ENCODE data around the gene OTUB2.

The OTUB2 gene

GRCh38 chr14:93996130-93996695 is 29.9 kb upstream of the OTUB2 start:
- DNase-seq (ENCODE audit: extremely low read depth in 1 of 2, low read depth in 1 of 2) = no peak

DNA sequence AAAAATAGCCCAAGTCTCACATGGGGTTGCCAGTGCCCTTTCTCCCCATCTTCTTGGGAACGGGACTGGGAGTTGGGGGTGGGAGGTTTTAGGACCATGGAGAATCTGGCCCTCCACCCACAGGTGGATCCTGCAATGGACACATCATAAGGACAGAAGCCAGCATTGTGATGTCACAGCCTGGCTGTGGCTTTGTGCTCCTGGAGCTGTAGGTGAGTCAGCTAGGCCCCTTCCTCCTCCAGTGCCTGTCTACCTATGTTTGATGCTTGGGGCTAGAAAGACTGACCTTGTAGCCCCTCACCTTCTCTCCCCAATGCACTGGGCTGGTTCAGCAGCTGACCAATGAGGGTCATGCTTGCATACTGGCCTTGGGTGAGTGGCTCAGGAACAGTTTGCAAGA is 29.1 kb upstream of the OTUB2 start, which contains the start of gene CCDC197:
CCDC197 (plus strand) TSS at position 220 of the 400 bp plus-strand sequence. CDS start 831 bp downstream, outside the sequence.
- DNase-seq (ENCODE audit: extremely low read depth in 1 of 2, low read depth in 1 of 2) = no peak

GRCh38 chr14:93997916-93998870 is 27.9 kb upstream of the OTUB2 start:
- DNase-seq (ENCODE audit: extremely low read depth in 1 of 2, low read depth in 1 of 2) = no peak

- no peak for DNase-seq (ENCODE audit: extremely low read depth in 1 of 2, low read depth in 1 of 2)
Measured at GRCh38 chr14:93998871-93999403, 27.2 kb upstream of the OTUB2 start.

DNA sequence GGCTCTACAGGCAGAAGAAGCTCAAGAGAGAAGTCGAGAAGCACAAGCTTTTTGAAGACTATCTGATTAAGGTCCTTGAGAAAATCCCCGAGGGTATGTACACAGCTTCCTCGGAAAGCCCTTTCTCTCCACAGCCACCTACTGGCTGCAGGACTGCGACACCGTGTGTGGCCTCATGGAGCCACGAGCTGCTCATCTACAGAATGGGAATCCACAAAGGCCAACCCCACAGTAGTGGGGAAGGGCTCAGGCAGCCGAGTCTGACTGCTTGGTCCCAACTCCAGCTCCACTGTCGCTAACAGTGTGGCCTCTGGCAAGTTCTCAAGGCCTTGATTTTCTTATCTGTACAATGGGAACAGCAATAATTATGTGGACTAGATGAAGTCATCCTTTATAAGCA is 26.6 kb upstream of the OTUB2 start:
- DNase-seq (ENCODE audit: extremely low read depth in 1 of 2, low read depth in 1 of 2) = no peak

- DNase-seq (ENCODE audit: extremely low read depth in 1 of 2, low read depth in 1 of 2) = no peak
Measured at GRCh38 chr14:94000267-94000666, 25.9 kb upstream of the OTUB2 start.

GRCh38 chr14:94001016-94001415 is 25.1 kb upstream of the OTUB2 start:
- DNase-seq (ENCODE audit: extremely low read depth in 1 of 2, low read depth in 1 of 2) = no peak

DNA sequence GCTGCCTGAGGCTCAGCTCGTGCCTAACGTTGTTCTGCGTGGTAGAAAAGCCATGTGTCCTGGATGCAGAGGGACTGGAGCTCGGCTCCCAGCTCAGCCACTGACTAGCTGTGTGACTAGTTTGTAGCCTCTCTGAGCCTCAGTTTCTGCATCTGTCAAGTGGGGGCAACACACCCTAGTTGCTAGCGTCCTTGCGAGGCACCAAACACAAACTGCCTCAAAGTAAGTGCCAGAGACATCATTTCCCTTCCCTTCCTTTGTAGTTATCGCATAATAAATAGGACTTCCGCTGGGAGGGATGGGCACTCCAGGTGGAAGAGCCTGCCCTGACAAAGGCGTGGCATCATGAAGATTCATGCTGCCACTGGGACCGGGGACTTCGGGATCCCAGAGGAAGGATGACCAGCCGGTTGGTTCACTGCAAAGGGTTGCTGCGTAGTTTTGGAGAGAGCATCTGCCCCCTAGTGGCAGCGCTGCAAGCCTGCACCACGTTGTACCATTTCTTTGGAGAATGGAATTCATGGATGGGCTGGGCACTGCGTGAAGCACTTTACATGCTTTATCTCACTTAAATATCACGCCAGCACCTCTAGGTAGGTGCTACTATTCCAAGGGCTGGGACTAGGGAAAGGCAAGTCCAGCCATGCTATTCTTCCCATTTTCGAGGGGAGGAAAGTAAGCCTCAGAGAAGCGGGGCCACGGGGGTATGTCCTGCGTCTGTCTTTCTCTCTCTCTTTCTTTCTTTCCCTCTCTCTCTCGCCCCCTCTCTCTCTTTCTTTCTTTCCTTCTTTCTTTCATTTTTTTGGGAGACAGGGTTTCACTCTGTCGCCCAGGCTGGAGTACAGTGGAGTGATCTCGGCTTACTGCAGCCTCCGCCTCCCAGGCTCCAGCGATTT is 24.4 kb upstream of the OTUB2 start:
- DNase-seq (ENCODE audit: extremely low read depth in 1 of 2, low read depth in 1 of 2) = peak in 1 of 2 donors; percentile 39

- no peak for DNase-seq (ENCODE audit: extremely low read depth in 1 of 2, low read depth in 1 of 2)
Measured at GRCh38 chr14:94003397-94003796, 22.7 kb upstream of the OTUB2 start.

DNA sequence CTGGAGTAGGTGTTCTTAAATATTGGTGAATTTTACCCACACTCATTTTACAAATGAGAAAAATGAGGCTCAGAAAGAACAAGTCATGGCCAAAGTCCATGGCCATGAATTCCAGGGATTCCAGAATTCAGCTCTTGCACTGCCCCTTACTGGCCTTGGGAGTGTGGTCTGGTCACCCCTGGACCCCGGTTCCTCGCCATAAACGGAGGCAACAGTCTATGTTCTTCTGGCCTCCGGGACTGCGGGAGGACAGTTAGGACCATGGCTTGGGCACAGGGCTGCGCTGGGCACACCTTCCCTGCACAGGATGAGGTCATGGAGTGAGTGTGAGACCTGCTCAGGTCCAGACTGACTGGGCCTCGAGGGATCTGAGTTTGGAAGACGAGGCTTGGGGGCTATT is 22.1 kb upstream of the OTUB2 start:
- DNase-seq (ENCODE audit: extremely low read depth in 1 of 2, low read depth in 1 of 2) = no peak

GRCh38 chr14:94005324-94006073 is 20.6 kb upstream of the OTUB2 start:
- no peak for DNase-seq (ENCODE audit: extremely low read depth in 1 of 2, low read depth in 1 of 2)

DNA sequence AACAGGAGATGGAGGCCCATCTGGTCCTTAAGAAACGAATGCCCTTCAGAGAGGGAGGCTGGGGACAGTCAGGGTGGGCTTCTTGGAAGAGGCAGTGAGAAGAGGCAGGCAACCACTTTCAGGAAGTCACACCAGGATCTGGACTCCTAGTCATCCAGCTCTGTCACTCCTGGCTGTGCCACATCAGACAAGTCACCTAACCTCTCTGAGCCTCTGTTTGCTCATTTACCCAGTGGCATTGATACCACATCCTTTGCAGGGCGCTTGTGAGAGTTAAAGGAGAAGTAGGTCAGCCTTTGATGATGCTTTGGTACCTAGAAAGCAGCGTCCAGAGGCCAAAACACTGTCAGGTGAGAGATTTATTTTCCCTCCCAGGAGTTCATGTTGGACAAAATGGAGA is 17.9 kb upstream of the OTUB2 start:
- no peak for DNase-seq (ENCODE audit: extremely low read depth in 1 of 2, low read depth in 1 of 2)

DNA sequence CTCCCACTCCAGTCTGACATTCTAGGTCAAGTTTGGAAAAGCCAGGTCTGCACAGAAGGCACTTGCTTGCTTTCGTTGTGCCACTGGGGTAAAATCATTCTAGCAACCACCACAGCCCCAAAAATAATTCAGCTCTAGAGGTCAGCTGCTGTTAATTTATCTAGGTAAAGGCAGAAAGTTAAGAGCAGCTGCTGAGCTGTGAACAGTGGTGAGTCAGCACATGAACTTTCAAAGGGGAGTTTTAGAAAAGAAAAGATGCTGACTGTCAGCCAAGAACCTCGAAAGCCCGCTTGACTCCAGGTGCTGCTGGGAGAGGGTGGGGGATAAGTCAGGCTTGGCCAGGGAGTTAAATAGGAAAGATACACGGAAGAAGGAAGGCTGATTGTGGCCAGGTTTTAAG is 16.4 kb upstream of the OTUB2 start:
- no peak for DNase-seq (ENCODE audit: extremely low read depth in 1 of 2, low read depth in 1 of 2)

- DNase-seq (ENCODE audit: extremely low read depth in 1 of 2, low read depth in 1 of 2) = no peak
Measured at GRCh38 chr14:94010625-94011024, 15.5 kb upstream of the OTUB2 start.

- no peak for DNase-seq (ENCODE audit: extremely low read depth in 1 of 2, low read depth in 1 of 2)
Measured at GRCh38 chr14:94011795-94012194, 14.3 kb upstream of the OTUB2 start.

DNA sequence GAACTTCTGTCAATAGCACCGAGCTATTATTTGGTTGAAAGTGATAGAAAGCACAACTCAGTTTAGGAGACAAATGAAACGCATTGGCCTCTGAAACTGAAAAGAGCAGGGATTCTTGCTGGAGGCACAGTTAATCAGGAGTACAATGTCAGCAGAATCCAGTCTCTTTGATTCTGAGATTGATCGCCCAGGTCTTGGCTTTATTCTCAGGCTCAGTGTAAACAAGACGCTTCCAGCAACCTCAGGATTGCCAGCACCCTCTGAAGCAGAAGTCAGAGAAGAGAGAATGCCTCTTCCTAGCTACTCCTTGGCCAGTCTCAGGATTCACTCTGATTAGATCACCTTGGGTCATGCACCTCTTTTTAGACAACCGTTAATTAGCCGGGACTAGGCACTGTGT is 11.8 kb upstream of the OTUB2 start:
- DNase-seq (ENCODE audit: extremely low read depth in 1 of 2, low read depth in 1 of 2) = no peak

DNA sequence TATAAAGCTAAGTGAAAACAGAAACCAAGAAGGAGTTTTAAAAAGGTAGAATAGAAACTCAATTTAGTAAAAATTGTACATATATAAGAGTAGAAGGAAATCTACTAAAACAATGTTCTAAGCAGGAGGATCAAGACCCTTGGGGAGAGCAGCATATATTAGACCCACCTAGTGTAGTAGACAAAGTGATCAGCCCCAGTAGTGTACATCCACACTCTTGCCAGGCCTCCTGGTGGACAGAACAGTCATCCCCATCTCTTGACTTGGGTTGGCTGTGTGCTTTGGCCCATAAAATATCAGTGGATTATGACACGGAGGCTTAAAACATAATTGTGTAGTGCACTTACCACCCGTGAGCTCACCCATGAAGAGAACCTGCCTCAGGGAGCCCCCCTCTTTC is 10.9 kb upstream of the OTUB2 start:
- no peak for DNase-seq (ENCODE audit: extremely low read depth in 1 of 2, low read depth in 1 of 2)

DNA sequence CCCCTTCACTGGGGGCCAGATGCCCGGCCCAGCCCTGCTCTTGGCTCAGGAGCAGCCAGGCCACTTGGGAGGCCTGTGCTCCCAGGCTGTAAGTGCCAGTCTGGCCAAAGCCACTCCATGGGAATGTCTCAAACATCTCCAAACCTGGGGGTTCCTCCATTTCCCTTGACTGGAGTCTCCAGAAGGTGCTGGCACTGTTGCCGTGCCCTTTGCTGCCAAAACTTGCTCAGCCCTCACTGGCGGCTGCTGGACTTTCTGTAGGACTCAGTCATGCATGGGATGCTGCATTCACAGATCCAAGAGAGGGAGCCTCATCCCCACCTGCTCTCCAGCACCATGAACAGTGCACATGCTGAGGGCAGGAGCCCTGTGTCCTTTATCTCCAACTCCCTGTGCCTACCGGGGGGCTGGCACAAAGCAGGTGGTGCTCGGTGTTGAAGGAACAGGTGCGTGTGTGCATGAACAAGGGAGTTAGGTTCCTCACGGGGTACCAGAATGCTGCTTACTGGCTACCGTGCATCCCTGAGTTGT is 9.6 kb upstream of the OTUB2 start:
- DNase-seq (ENCODE audit: extremely low read depth in 1 of 2, low read depth in 1 of 2) = no peak

- DNase-seq (ENCODE audit: extremely low read depth in 1 of 2, low read depth in 1 of 2) = no peak
Measured at GRCh38 chr14:94018308-94018707, 7.8 kb upstream of the OTUB2 start.

DNA sequence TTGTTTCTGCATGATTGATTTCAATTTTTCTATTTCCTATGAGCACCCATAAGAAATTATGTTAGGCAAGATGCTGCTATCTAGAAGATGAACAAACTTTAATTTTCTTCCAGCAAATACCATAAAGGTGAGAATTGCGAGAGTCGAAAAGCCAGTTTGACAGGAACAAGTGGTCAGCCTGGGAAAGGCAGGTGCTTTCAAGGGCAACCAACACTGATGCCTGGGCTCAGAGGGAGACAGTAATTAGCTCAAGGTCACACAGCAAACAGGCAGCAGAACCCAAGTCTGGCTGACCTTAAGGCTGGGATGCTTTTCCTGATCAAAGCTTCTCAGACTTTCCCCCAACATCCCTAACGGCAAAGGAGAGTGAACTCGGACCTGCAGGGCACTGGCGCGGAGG is 6.8 kb upstream of the OTUB2 start:
- no peak for DNase-seq (ENCODE audit: extremely low read depth in 1 of 2, low read depth in 1 of 2)
